ENCODE results near the gene TPST2. TPM values are rescaled to one million over a fixed set of nuclear protein-coding genes. Genes with fewer than 3 reads are reported as not detected.

Gene TPST2
- total and polyA plus RNA-seq, 10 of the 15 experiments (the other 5 are each of a cell fraction or from before 2014, with no cell fraction given): 6.3 to 33.7 (median 28.4) TPM

GRCh38 chr22:26610996-26611395, 21.1 kb upstream of the TPST2 start:
- Histone ChIP-seq H3K79me2 (ENCODE audit: control insufficient read depth, insufficient read depth, low read length) (no peaks in the 10 kb centered on the region), H3K36me3 (ENCODE audit: control insufficient read depth in 2 of 2, insufficient read depth in 2 of 2, low read length in 1 of 2) (no peaks in the 10 kb centered on the region), H3K27me3 (replicated peaks in 1 of 2; ENCODE audit: control insufficient read depth in 2 of 2, insufficient read depth in 2 of 2, low read length in 1 of 2) (no peaks in the 10 kb centered on the region), H3K4me3 (no peak overlapping the region), H3K9ac (ENCODE audit: control insufficient read depth, insufficient read depth, low read length) (peak overlapping the region; percentile 36; the same call in 1 of the 2 replicates), H2AFZ (ENCODE audit: control insufficient read depth, low read depth, low read length) (no peak overlapping the region), H3K4me2 (ENCODE audit: control insufficient read depth, insufficient read depth) (peak overlapping the region; percentile 98), H4K20me1 (ENCODE audit: control insufficient read depth, insufficient read depth) (no peaks in the 10 kb centered on the region), H3K27ac (ENCODE audit: control insufficient read depth, insufficient read depth) (peak overlapping the region; percentile 94), H3K4me1 (ENCODE audit: control insufficient read depth, insufficient read depth, low read length) (peaks cover 32% of the 10 kb centered on the region), H3K9me3 (replicated peaks; ENCODE audit: control insufficient read depth, insufficient read depth, low read length) (no peaks in the 10 kb centered on the region)
- in situ Hi-C loops (cut with MboI) (no loop called here), intact Hi-C loops (cut with micrococcal nuclease; ENCODE audit: unreplicated experiment) (loop anchor here (2.0 kb wide), 1 partner anchor 20 kb away; the partner anchor contains the start of gene TPST2)
- ChIA-PET POLR2A (interaction anchor here (0.6 to 5.7 kb wide), 6 partner anchors 10 to 34 kb away, joined by 3 to 62 read pairs (median 4); partner anchors contain the start of gene TPST2), SMC1A (ENCODE audit: uncharacterized antibody, unreplicated experiment) (interaction anchor here (0.7 to 2.6 kb wide), 8 partner anchors 14 to 180 kb away, joined by 3 to 20 read pairs (median 4); partner anchors contain the start of genes HPS4, SRRD and TPST2), CTCF (interaction anchor here (0.6 to 1.5 kb wide), 7 partner anchors 8 to 63 kb away, joined by 3 to 5 read pairs (median 3); no protein-coding TSS in a partner anchor), RAD21 (ENCODE audit: unreplicated experiment) (interaction anchor here (1.0 to 1.7 kb wide), 4 partner anchors 19 to 98 kb away, joined by 3 to 7 read pairs (median 4); no protein-coding TSS in a partner anchor)
- 14% methylated on average over 2 of the region's 2 CpGs for WGBS (ENCODE audit: insufficient coverage, insufficient replicate concordance, low lambda C conversion rate, missing lambda C conversion rate)
- no TSS peak for BruUV-seq (replicated peaks)
- FAIRE-seq (peak; percentile 38), DNase-seq (ENCODE audit: low read depth, low spot score) (no peak), ATAC-seq (peak; percentile 51)
- TF ChIP-seq JUNB (IDR thresholded peaks at IDR 0.05): no peak
- no peak for TF ChIP-seq SMARCA5 (IDR thresholded peaks at IDR 0.05)
- TF ChIP-seq KLF5 (IDR thresholded peaks at IDR 0.05; ENCODE audit: partially characterized antibody): no peak
- no peak for TF ChIP-seq SREBF2 (IDR thresholded peaks at IDR 0.05; ENCODE audit: low read length)
- no peak for TF ChIP-seq ZBTB11 (CRISPR knock-in tag; IDR thresholded peaks at IDR 0.05)
- TF ChIP-seq BCLAF1 (IDR thresholded peaks at IDR 0.05): no peak
- TF ChIP-seq PAX8 (IDR thresholded peaks at IDR 0.05): no peak
- no peak for TF ChIP-seq ZBTB40 (IDR thresholded peaks at IDR 0.05; ENCODE audit: borderline replicate concordance)
- TF ChIP-seq ZNF24 (IDR thresholded peaks at IDR 0.05): no peak
- TF ChIP-seq IRF4 (IDR thresholded peaks at IDR 0.05; ENCODE audit: low read depth, low read length): no peak
- no peak for TF ChIP-seq NFXL1 (IDR thresholded peaks at IDR 0.05; ENCODE audit: borderline replicate concordance)
- TF ChIP-seq TARDBP (IDR thresholded peaks at IDR 0.05; ENCODE audit: borderline replicate concordance): no peak
- no peak for TF ChIP-seq STAT1 (conservative IDR thresholded peaks at IDR 0.05)
